Peyer's patch (tissue), 4 donors: ENCODE results near the gene AOC3.

Source experiments
- CTCF ChIP-seq, 6 experiments: fragments of 450-650 bp in 4 of 6; fragments of 200-600 bp in 2 of 6; sonication (generic) in 1 of 6; IDR thresholded peaks; one replicate each; pipeline ENCODE4 v1.5.1; 2017 to 2019; ENCODE audit warnings: antibody characterized with exemption in 6 of 6, mild to moderate bottlenecking in 3 of 6, moderate library complexity in 1 of 6
- POLR2A ChIP-seq, 2 donors: fragments of 450-650 bp; IDR thresholded peaks; one replicate each; pipeline ENCODE4 v1.5.1; 2017; ENCODE audit warnings: antibody characterized with exemption in 2 of 2, mild to moderate bottlenecking in 2 of 2, moderate library complexity in 2 of 2

GRCh38 chr17:42891539-42892152 lies 40.6 kb downstream of the AOC3 start:
- TF ChIP-seq CTCF (IDR thresholded peaks at IDR 0.05) (no peak), POLR2A (IDR thresholded peaks at IDR 0.05) (no peak)
